Measurements from ENCODE around the gene EHBP1.

GRCh38 chr2:62792408-62792807 is 86.9 kb downstream of the EHBP1 start:
- TF ChIP-seq ZNF335 (tag by site-specific recombination; conservative IDR thresholded peaks at IDR 0.05) (no peak), ZNF223 (tag by site-specific recombination; IDR thresholded peaks at IDR 0.05) (no peak), ZFP41 (tag by site-specific recombination; IDR thresholded peaks at IDR 0.05; ENCODE audit: borderline replicate concordance) (no peak), CTCF (tag by site-specific recombination; IDR thresholded peaks at IDR 0.05) (no peak), ZNF391 (tag by site-specific recombination; IDR thresholded peaks at IDR 0.05; ENCODE audit: borderline replicate concordance, low read depth) (no peak), ZSCAN23 (tag by site-specific recombination; IDR thresholded peaks at IDR 0.05) (no peak), ATF2 (tag by site-specific recombination; IDR thresholded peaks at IDR 0.05; ENCODE audit: low read depth) (no peak), ZNF513 (tag by site-specific recombination; IDR thresholded peaks at IDR 0.05) (no peak), ZNF449 (tag by site-specific recombination; IDR thresholded peaks at IDR 0.05) (no peak), ZNF16 (tag by site-specific recombination; IDR thresholded peaks at IDR 0.05; ENCODE audit: low read depth) (no peak), KLF16 (tag by site-specific recombination; IDR thresholded peaks at IDR 0.05) (no peak), TSHZ1 (tag by site-specific recombination; IDR thresholded peaks at IDR 0.05; ENCODE audit: borderline replicate concordance) (no peak), ZNF658 (tag by site-specific recombination; IDR thresholded peaks at IDR 0.05) (no peak), ZNF510 (tag by site-specific recombination; IDR thresholded peaks at IDR 0.05; ENCODE audit: insufficient replicate concordance) (no peak)
